Superior temporal gyrus (tissue), 1 donor: ENCODE data around the gene ERI3.

Experiments
- DNase-seq: peaks from one replicate; pipeline ENCODE4 v3.0.0-alpha.2; 2016; ENCODE audit errors: extremely low spot score

The ERI3 gene

GRCh38 chr1:44354840-44355581, at the start of gene ERI3:
Gene ERI3 (minus strand): TSS chr1:44355257. CDS start chr1:44355026, 231 bp downstream.
- DNase-seq = peak; percentile 98

- DNase-seq = no peak
Measured at GRCh38 chr1:44401256-44402228, 46.5 kb upstream of the ERI3 start.

- no peak for DNase-seq
Measured at GRCh38 chr1:44390277-44390676, 35.2 kb upstream of the ERI3 start.

- DNase-seq = no peak
Measured at GRCh38 chr1:44389437-44389836, 34.4 kb upstream of the ERI3 start.

GRCh38 chr1:44388551-44388950, 33.5 kb upstream of the ERI3 start:
- no peak for DNase-seq

- DNase-seq = peak; percentile 43
Measured at GRCh38 chr1:44380666-44381177, 25.7 kb upstream of the ERI3 start.

GRCh38 chr1:44377925-44378784, 23.1 kb upstream of the ERI3 start:
- peak; percentile 88 for DNase-seq

GRCh38 chr1:44375547-44375946, 20.5 kb upstream of the ERI3 start:
- no peak for DNase-seq

GRCh38 chr1:44371206-44371605, 16.1 kb upstream of the ERI3 start:
- no peak for DNase-seq

GRCh38 chr1:44368471-44369151, 13.6 kb upstream of the ERI3 start:
- no peak for DNase-seq

- DNase-seq = no peak
Measured at GRCh38 chr1:44367944-44368343, 12.9 kb upstream of the ERI3 start.

- no peak for DNase-seq
Measured at GRCh38 chr1:44366371-44366975, 11.4 kb upstream of the ERI3 start.

- DNase-seq = no peak
Measured at GRCh38 chr1:44361478-44361877, 6.4 kb upstream of the ERI3 start.

- DNase-seq = no peak
Measured at GRCh38 chr1:44359234-44359935, 4.3 kb upstream of the ERI3 start.

GRCh38 chr1:44357710-44358109, 2.7 kb upstream of the ERI3 start:
- DNase-seq = no peak

GRCh38 chr1:44355582-44356305, 687 bp upstream of the ERI3 start:
- DNase-seq = no peak

- no peak for DNase-seq
Measured at GRCh38 chr1:44354268-44354839, 703 bp downstream of the ERI3 start.

- DNase-seq = no peak
Measured at GRCh38 chr1:44353604-44354003, 1.5 kb downstream of the ERI3 start.

GRCh38 chr1:44351289-44351688, 3.8 kb downstream of the ERI3 start:
- DNase-seq = no peak
